ENCODE measurements around the gene TRAP1. TPM values are rescaled to one million over a fixed set of nuclear protein-coding genes. Genes with fewer than 3 reads are reported as not detected.

Gene TRAP1
- total RNA-seq, 4 donors from 2014 or later, result 75.7 to 147 (median 116) TPM

DNA sequence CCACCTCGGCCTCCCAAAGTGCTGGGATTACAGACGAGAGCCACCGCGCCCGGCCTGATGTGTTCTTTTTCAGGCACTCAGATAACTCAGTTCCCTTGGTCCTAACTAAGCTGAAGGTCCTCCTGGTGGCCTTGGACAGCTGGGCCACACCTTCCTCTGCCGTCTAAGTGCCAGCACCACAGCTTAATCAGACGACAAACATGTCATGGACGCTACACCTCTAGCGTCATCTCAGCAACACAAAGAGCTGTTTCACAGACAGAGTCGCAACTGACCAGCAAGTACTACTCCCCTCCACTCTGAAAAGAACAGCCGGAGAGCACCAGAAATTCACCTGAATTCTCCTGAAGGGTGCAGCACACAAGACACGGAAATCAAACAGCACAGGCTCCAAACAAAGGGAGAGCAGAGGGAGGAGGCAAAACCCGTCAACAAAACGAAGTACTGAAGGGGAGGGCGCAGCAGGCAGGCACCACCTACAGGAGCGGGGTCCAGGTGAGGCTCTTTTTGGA is 4.4 kb downstream of the TRAP1 start:
- peak overlapping the region; percentile 18 for H3K27ac ChIP-seq
- H3K27me3 ChIP-seq, result no peaks in the 10 kb centered on the region
- 82% methylated on average over 16 of the region's 16 CpGs for WGBS
- no peak for DNase-seq (ENCODE audit: low spot score in 2 of 2)
- no peak for TF ChIP-seq POLR2AphosphoS5 (IDR thresholded peaks at IDR 0.05)
- TF ChIP-seq EP300 (IDR thresholded peaks at IDR 0.05), result no peak
- TF ChIP-seq POLR2A (IDR thresholded peaks at IDR 0.05), result no peak
- TF ChIP-seq, protein P1, sequence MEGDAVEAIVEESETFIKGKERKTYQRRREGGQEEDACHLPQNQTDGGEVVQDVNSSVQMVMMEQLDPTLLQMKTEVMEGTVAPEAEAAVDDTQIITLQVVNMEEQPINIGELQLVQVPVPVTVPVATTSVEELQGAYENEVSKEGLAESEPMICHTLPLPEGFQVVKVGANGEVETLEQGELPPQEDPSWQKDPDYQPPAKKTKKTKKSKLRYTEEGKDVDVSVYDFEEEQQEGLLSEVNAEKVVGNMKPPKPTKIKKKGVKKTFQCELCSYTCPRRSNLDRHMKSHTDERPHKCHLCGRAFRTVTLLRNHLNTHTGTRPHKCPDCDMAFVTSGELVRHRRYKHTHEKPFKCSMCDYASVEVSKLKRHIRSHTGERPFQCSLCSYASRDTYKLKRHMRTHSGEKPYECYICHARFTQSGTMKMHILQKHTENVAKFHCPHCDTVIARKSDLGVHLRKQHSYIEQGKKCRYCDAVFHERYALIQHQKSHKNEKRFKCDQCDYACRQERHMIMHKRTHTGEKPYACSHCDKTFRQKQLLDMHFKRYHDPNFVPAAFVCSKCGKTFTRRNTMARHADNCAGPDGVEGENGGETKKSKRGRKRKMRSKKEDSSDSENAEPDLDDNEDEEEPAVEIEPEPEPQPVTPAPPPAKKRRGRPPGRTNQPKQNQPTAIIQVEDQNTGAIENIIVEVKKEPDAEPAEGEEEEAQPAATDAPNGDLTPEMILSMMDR (IDR thresholded peaks at IDR 0.05), result no peak
- H3K9me3 ChIP-seq, result no peaks in the 10 kb centered on the region
- H3K4me1 ChIP-seq, result peaks cover 16% of the 10 kb centered on the region
- H3K36me3 ChIP-seq, result no peaks in the 10 kb centered on the region
- no peak overlapping the region for H3K4me3 ChIP-seq

DNA sequence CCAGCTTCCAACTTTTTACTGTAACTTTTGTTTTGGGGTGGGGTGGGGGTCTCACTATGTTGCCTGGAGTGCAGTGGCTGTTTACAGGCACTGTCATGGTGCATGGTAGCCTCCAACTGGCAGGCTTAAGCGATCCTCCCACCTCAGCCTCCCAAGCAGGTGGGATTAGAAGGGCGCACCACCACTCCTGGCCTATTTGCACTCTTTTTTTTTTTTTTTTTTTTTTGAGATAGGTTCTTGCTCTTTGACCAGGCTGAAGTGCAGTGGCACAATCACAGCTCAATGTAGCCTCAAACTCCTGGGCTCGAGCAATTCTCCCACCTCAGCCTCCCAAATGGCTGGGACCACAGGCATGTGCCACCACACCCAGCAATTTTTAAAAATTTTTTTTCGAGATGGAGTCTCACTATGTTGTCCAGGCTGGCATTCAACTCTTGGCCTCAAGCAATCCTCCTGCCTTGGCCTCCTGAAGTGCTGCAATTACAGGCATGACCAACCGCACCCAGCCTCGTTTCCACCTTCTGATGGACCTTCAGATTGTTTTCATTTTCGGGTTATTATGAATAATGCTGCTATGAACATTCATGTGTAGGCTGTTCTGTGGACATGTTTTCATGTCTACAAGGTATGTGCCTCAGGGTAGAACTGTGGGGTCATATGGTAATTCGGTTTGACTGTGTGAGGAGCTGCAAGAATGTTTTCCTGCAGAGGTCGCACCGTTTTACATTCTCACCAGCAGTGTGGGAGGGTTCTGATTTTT is 10.9 kb downstream of the TRAP1 start:
- Histone ChIP-seq H3K27me3 (no peaks in the 10 kb centered on the region), H3K9me3 (no peaks in the 10 kb centered on the region), H3K27ac (no peak overlapping the region), H3K36me3 (peaks cover 8% of the 10 kb centered on the region), H3K4me3 (no peak overlapping the region), H3K4me1 (no peaks in the 10 kb centered on the region)
- TF ChIP-seq, protein P1 (IDR thresholded peaks at IDR 0.05), result no peak
- TF ChIP-seq EP300 (IDR thresholded peaks at IDR 0.05) (no peak), POLR2AphosphoS5 (IDR thresholded peaks at IDR 0.05) (no peak)
- 87% methylated on average over 10 of the region's 10 CpGs for WGBS
- no peak for DNase-seq (ENCODE audit: low spot score in 2 of 2)

DNA sequence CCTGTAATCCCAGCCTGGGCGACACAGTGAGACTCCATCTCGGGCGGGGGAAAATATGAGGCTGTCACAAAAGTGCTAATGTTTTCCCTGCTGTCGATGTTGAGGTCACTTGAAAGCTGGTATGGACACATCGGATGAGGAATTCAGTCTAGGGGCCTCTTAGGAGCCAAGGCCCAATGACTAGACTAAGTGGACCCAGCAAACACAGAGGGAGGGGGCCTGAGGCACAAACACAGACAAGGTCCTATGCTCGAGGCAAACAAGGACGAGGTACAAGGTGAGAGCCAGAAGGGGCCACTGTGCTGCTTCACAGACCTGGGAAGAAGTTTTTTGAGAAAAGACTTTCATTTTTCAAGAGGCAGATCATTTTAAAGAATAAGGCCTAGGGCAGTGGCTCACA is 15.2 kb downstream of the TRAP1 start:
- Histone ChIP-seq H3K27me3 (no peaks in the 10 kb centered on the region), H3K27ac (no peak overlapping the region), H3K4me3 (no peak overlapping the region), H3K9me3 (no peaks in the 10 kb centered on the region), H3K36me3 (peaks cover 8% of the 10 kb centered on the region), H3K4me1 (no peaks in the 10 kb centered on the region)
- no peak for TF ChIP-seq POLR2AphosphoS5 (IDR thresholded peaks at IDR 0.05)
- TF ChIP-seq POLR2A (IDR thresholded peaks at IDR 0.05), result no peak
- no peak for TF ChIP-seq EP300 (IDR thresholded peaks at IDR 0.05)
- TF ChIP-seq, protein P1 (IDR thresholded peaks at IDR 0.05), result no peak
- DNase-seq (ENCODE audit: low spot score in 2 of 2), result no peak
- 93% methylated on average over 7 of the region's 7 CpGs for WGBS

DNA sequence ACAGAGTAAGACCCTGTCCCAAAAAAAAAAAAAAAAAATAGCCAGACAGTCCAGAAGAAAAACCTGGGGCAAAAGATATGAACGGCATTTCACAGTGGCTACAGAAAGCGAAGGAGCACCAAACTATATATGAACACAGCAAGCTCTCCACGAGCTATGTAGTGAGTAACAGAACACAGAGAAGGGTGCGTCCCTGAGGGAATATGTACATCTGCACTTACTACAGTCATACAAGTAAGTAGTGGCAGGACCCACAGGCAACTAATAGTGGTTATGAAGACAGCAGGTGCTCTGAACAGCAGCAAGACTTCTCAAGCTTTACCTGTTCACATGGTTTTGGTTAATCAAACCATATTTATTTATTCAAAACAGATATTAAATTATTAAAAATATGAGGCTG is 15.8 kb downstream of the TRAP1 start:
- TF ChIP-seq POLR2A (IDR thresholded peaks at IDR 0.05) (no peak), EP300 (IDR thresholded peaks at IDR 0.05) (no peak), POLR2AphosphoS5 (IDR thresholded peaks at IDR 0.05) (no peak)
- TF ChIP-seq, protein P1 (IDR thresholded peaks at IDR 0.05), result no peak
- Histone ChIP-seq H3K4me1 (peaks cover under 1% of the 10 kb centered on the region), H3K27me3 (no peaks in the 10 kb centered on the region), H3K36me3 (peaks cover 8% of the 10 kb centered on the region), H3K4me3 (no peak overlapping the region), H3K27ac (no peak overlapping the region), H3K9me3 (no peaks in the 10 kb centered on the region)
- DNase-seq (ENCODE audit: low spot score in 2 of 2), result no peak
- WGBS, result 81% methylated on average over 4 of the region's 4 CpGs

DNA sequence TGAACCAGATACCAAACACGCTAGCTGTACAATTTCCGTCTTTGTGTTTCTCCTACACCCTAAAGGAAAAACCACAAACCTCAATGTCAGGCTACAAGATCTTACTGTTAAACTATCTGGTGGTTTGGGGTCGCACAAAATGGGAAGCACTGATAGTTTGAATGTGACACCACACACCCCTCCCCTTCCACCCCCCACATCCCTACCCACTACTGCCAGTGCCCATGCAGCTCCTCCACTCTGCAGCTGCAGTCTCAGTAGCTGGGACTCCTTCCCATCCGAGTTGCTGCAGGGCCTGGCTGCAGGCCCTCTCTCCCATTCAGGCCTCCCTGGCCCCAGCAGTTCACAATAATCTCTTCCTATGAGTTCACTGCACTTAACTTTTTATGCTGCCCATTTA is 18.4 kb downstream of the TRAP1 start:
- peaks cover 4% of the 10 kb centered on the region for H3K4me1 ChIP-seq
- H3K4me3 ChIP-seq, result no peak overlapping the region
- 59% methylated on average over 4 of the region's 4 CpGs for WGBS
- TF ChIP-seq, protein P1 (IDR thresholded peaks at IDR 0.05), result no peak
- TF ChIP-seq POLR2A (IDR thresholded peaks at IDR 0.05) (no peak), POLR2AphosphoS5 (IDR thresholded peaks at IDR 0.05) (no peak), EP300 (IDR thresholded peaks at IDR 0.05) (no peak)
- H3K27me3 ChIP-seq, result no peaks in the 10 kb centered on the region
- no peaks in the 10 kb centered on the region for H3K9me3 ChIP-seq
- peaks cover 8% of the 10 kb centered on the region for H3K36me3 ChIP-seq
- DNase-seq (ENCODE audit: low spot score in 2 of 2), result no peak
- H3K27ac ChIP-seq, result no peak overlapping the region

Measured in suprapubic skin (tissue), 4 donors.